Mammary epithelial cell (primary cell): ENCODE measurements around the gene UBXN11.

Source experiments
- EZH2 ChIP-seq: IDR thresholded peaks from 2 replicates; pipeline ENCODE4 v1.6.1; 2012; ENCODE audit warnings: low read length, inconsistent platforms, borderline replicate concordance
- TF ChIP-seq, protein P1 (sequence below), 2 donors: IDR thresholded peaks in 1 of 2; conservative IDR thresholded peaks in 1 of 2; 2 replicates each; pipeline ENCODE4 v1.5.1; 2011 to 2012; ENCODE audit warnings: inconsistent platforms in 2 of 2, low read length in 2 of 2, mild to moderate bottlenecking in 2 of 2, control low read depth in 1 of 2, low read depth in 1 of 2; ENCODE audit not compliant: insufficient read depth in 1 of 2; ENCODE audit errors: extremely low read depth in 1 of 2

DNA sequence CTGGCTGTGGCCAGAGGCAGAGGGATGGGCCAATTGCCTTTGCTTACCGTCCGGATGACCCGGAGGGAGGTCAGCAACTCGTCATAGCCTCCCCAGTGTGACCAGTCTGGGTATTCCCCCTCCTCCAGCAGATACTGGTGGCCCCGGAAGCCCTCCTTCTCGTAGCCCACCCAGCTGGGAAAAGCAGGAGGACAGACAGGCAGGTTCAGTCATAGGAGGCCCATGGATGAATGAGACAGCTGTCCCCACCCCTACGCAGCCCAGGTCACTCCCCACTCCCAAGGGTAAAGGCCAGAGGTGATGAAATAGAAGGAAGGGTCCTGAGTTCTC, 30.7 kb upstream of the UBXN11 start:
- TF ChIP-seq, protein P1, sequence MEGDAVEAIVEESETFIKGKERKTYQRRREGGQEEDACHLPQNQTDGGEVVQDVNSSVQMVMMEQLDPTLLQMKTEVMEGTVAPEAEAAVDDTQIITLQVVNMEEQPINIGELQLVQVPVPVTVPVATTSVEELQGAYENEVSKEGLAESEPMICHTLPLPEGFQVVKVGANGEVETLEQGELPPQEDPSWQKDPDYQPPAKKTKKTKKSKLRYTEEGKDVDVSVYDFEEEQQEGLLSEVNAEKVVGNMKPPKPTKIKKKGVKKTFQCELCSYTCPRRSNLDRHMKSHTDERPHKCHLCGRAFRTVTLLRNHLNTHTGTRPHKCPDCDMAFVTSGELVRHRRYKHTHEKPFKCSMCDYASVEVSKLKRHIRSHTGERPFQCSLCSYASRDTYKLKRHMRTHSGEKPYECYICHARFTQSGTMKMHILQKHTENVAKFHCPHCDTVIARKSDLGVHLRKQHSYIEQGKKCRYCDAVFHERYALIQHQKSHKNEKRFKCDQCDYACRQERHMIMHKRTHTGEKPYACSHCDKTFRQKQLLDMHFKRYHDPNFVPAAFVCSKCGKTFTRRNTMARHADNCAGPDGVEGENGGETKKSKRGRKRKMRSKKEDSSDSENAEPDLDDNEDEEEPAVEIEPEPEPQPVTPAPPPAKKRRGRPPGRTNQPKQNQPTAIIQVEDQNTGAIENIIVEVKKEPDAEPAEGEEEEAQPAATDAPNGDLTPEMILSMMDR (conservative IDR thresholded peaks at IDR 0.05 in 1 of 2, IDR thresholded peaks at IDR 0.05 in 1 of 2; ENCODE audit: extremely low read depth in 1 of 2, insufficient read depth in 1 of 2, low read depth in 1 of 2, low read length in 2 of 2), result no peak
- no peak for TF ChIP-seq EZH2
